Stomach (tissue), 9 donors: Measurements from ENCODE around the gene PLEKHB2. TPM values are rescaled to one million over a fixed set of nuclear protein-coding genes. Genes with fewer than 3 reads are reported as not detected.

ENCODE experiments used
- DNase-seq, 2 donors: peaks; one replicate each; pipeline versions ENCODE4 v3.0.0 to v3.0.0-alpha.2; 2013 to 2019
- H3K27ac ChIP-seq, 5 donors: fragments of 200-600 bp in 4 of 5; sonication (generic) in 4 of 5; one replicate each; pipeline ENCODE4 v1.5.1; 2013 to 2019; ENCODE audit warnings: mild to moderate bottlenecking in 1 of 5, moderate library complexity in 1 of 5
- H3K27me3 ChIP-seq, 3 donors: fragments of 200-600 bp; sonication (generic); one replicate each; pipeline ENCODE4 v1.5.1; 2017 to 2019; ENCODE audit warnings: mixed run types in 1 of 3
- H3K36me3 ChIP-seq, 4 donors: fragments of 200-600 bp; sonication (generic); 1 replicate in 3 of 4; 2 replicates in 1 of 4; pipeline ENCODE4 v1.5.1; 2016 to 2019
- H3K4me1 ChIP-seq, 4 donors: fragments of 200-600 bp; sonication (generic); one replicate each; pipeline ENCODE4 v1.5.1; 2016 to 2019
- H3K4me3 ChIP-seq, 4 donors: fragments of 200-600 bp; sonication (generic) in 3 of 4; one replicate each; pipeline ENCODE4 v1.5.1; 2016 to 2019; ENCODE audit warnings: mild to moderate bottlenecking in 1 of 4
- H3K9me3 ChIP-seq, 4 donors: fragments of 200-600 bp; sonication (generic); one replicate each; pipeline ENCODE4 v1.5.1; 2016 to 2019
- CTCF ChIP-seq, 7 experiments: fragments of 450-650 bp in 4 of 7; fragments of 200-600 bp in 3 of 7; sonication (generic) in 3 of 7; IDR thresholded peaks; one replicate each; pipeline ENCODE4 v1.5.1; 2016 to 2019; ENCODE audit warnings: antibody characterized with exemption in 7 of 7, control low read depth in 2 of 7, mild to moderate bottlenecking in 1 of 7
- EP300 ChIP-seq: sonication (generic); formaldehyde crosslinking; IDR thresholded peaks from one replicate; pipeline ENCODE4 v1.6.1; 2017; ENCODE audit warnings: antibody characterized with exemption
- POLR2A ChIP-seq, 4 donors: fragments of 450-650 bp; IDR thresholded peaks; one replicate each; pipeline ENCODE4 v1.6.1; 2016; ENCODE audit warnings: antibody characterized with exemption in 4 of 4, control low read depth in 2 of 4, mild to moderate bottlenecking in 1 of 4, moderate library complexity in 1 of 4
- POLR2AphosphoS5 ChIP-seq, 3 donors: sonication (generic); formaldehyde crosslinking; IDR thresholded peaks; one replicate each; pipeline ENCODE4 v1.6.1; 2016; ENCODE audit warnings: antibody characterized with exemption in 3 of 3
- WGBS, 5 donors: extraction: QIAGEN DNeasy Blood & Tissue Kit in 3 of 5; methylation state at CpG; one replicate each; pipeline versions ENCODE4 v1.1.5 to v1.1.7; 2013 to 2018; 5-methylcytosine and 5-hydroxymethylcytosine counted together
- intact Hi-C: fragments of 100-400 bp; cut with DNase I; formaldehyde crosslinking; loops from one replicate; pipeline ENCODE4 v1.15.1; 2023; ENCODE audit warnings: low total_unique reads
- polyA plus RNA-seq, 3 donors: library from polyadenylated mRNA; stranded (reverse); fragments of 200-250 nt; gene quantifications; one replicate each; pipeline ENCODE4 v1.2.3, GENCODE V29; 2013
- total RNA-seq, 5 donors: library from RNA; depleted of rRNA; stranded (reverse); fragments of >200 nt; gene quantifications; one replicate each; pipeline versions ENCODE4 v1.1.0 to v1.2.3, GENCODE V29; 2014 to 2016
- donor health status: healthy with polysubstance abuse.
- donor health status: Bipolar disorder and iron deficiency.
- donor health status: healthy.

The PLEKHB2 gene
- total and polyA plus RNA-seq, 8 donors, result 13.2 to 181 (median 54.1) TPM

DNA sequence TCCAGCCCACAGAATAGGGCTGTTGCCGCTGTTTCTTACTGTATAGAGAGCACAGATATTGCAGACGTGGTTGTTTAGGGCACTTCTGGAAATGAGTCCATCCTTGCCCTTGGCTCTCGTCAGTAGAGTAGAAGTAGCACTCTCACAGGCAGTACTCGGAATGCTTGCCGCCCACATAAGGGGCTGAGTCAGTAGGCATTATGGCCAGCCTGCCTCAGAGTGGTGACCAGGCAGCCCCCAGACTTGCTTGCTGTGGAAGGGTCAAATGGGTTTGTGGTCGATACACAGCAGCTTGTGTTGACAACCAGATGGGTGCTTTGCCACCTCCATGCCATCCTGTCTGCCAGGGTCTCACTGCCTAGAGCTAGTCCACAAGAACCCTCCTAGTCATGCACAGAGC, 38.7 kb downstream of the PLEKHB2 start:
- Histone ChIP-seq H3K27ac (no peak overlapping the region), H3K36me3 (peaks cover 45 to 100% (median 100%) of the 10 kb centered on the region in 4 donors), H3K27me3 (no peaks in the 10 kb centered on the region), H3K4me1 (no peaks in the 10 kb centered on the region), H3K9me3 (no peaks in the 10 kb centered on the region), H3K4me3 (no peak overlapping the region)
- 90 to 98% (median 94%) methylated on average over 2 to 6 of the region's 6 CpGs for WGBS, 5 donors
- intact Hi-C loops, result no loop called here
- no peak for DNase-seq
- TF ChIP-seq EP300 (no peak), POLR2AphosphoS5 (IDR thresholded peaks at IDR 0.05) (no peak), CTCF (IDR thresholded peaks at IDR 0.05) (no peak), POLR2A (IDR thresholded peaks at IDR 0.05) (no peak)

DNA sequence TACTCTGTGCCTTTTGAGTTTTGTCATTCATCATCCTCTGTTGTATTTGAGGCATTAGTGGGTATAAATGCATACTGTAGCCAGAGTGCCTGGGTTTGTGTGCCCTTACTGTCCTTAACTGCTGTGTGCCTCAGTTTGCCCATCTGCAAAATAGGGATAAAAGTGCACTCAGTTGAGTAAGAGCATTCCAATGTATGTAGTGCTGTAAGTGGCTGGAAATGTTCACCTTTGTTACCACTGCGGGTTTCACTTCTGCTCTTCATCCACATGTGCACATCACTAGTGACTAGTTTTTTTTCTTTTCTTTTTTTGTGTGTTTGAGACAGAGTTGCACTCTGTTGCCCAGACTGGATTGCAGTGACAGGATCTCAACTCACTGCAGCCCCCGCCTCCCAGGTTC, 39.9 kb downstream of the PLEKHB2 start:
- WGBS, 5 donors, result 86 to 98% (median 96%) methylated on average over 2 of the region's 2 CpGs
- TF ChIP-seq POLR2A (IDR thresholded peaks at IDR 0.05) (no peak), POLR2AphosphoS5 (IDR thresholded peaks at IDR 0.05) (no peak), CTCF (IDR thresholded peaks at IDR 0.05) (no peak), EP300 (no peak)
- Histone ChIP-seq H3K27me3 (no peaks in the 10 kb centered on the region), H3K4me1 (no peaks in the 10 kb centered on the region), H3K36me3 (peaks cover 38 to 100% (median 100%) of the 10 kb centered on the region in 4 donors), H3K4me3 (no peak overlapping the region), H3K27ac (no peak overlapping the region), H3K9me3 (no peaks in the 10 kb centered on the region)
- no peak for DNase-seq
- intact Hi-C loops, result no loop called here

GRCh38 chr2:131146231-131146630, 41.1 kb downstream of the PLEKHB2 start:
- intact Hi-C loops, result no loop called here
- H3K36me3 ChIP-seq, result peaks cover 27 to 100% (median 100%) of the 10 kb centered on the region in 4 donors
- no peaks in the 10 kb centered on the region for H3K9me3 ChIP-seq
- no peak overlapping the region for H3K4me3 ChIP-seq
- H3K4me1 ChIP-seq, result no peaks in the 10 kb centered on the region
- TF ChIP-seq POLR2A (IDR thresholded peaks at IDR 0.05) (no peak), POLR2AphosphoS5 (IDR thresholded peaks at IDR 0.05) (no peak), EP300 (no peak), CTCF (IDR thresholded peaks at IDR 0.05) (no peak)
- DNase-seq, result peak in 1 of 2 donors; percentile 30
- H3K27me3 ChIP-seq, result no peaks in the 10 kb centered on the region
- no peak overlapping the region for H3K27ac ChIP-seq
- WGBS, 5 donors, result 85 to 93% (median 92%) methylated on average over 7 of the region's 7 CpGs

- H3K36me3 ChIP-seq, result peaks cover 27 to 99% (median 98%) of the 10 kb centered on the region in 4 donors
- H3K27me3 ChIP-seq, result no peaks in the 10 kb centered on the region
- no peaks in the 10 kb centered on the region for H3K4me1 ChIP-seq
- H3K9me3 ChIP-seq, result no peaks in the 10 kb centered on the region
- no peak for DNase-seq
- intact Hi-C loops, result no loop called here
- TF ChIP-seq POLR2AphosphoS5 (IDR thresholded peaks at IDR 0.05) (no peak), CTCF (IDR thresholded peaks at IDR 0.05) (no peak), EP300 (no peak), POLR2A (IDR thresholded peaks at IDR 0.05) (no peak)
- H3K4me3 ChIP-seq, result no peak overlapping the region
- 78 to 100% (median 89%) methylated on average over 1 of the region's 1 CpG for WGBS, 5 donors
- H3K27ac ChIP-seq, result no peak overlapping the region
These were observed 41.6 kb downstream of the PLEKHB2 start for GRCh38 chr2:131146749-131147148.
